Measurements from ENCODE around the gene WDR18.

WDR18 gene

GRCh38 chr19:943551-944170, 40.5 kb upstream of the WDR18 start:
- TF ChIP-seq CTCF (IDR thresholded peaks at IDR 0.05; ENCODE audit: insufficient read depth, low read length, poor library complexity, severe bottlenecking) = no peak
- Histone ChIP-seq H3K4me3 (replicated peaks; ENCODE audit: low read depth, low read length) (no peak overlapping the region), H3K27me3 (replicated peaks; ENCODE audit: control insufficient read depth, insufficient read depth, low read length) (no peaks in the 10 kb centered on the region)

DNA sequence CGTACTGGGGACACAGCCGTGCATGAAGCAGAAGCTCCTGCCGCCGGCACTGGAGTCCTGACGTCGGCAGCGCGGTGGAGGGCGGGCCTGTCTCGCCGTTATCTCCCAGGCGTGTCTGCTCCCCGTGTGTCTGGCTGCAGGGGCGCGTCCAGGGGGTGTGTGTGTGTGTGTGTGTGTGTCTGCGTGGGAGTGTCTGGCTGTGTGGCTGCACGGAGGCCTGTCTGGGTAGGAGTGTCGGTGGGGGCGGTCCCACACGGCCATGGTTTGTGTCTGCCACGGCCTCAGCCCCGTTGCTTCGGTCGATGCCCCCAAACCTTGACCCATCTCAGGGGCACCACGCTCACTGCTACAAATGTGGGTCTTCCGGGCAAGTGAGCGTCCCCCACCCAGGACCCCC, 40.0 kb upstream of the WDR18 start:
- Histone ChIP-seq H3K36me3 (ENCODE audit: control insufficient read depth, insufficient read depth, low read length) (peaks cover 27% of the 10 kb centered on the region), H3K27me3 (replicated peaks; ENCODE audit: control insufficient read depth, insufficient read depth, low read length) (no peaks in the 10 kb centered on the region), H3K4me3 (replicated peaks; ENCODE audit: low read depth, low read length) (no peak overlapping the region)
- TF ChIP-seq CTCF (IDR thresholded peaks at IDR 0.05; ENCODE audit: insufficient read depth, low read length, poor library complexity, severe bottlenecking) = no peak
- DNase-seq (ENCODE audit: extremely low read depth, insufficient read length) = no peak

More at GRCh38 chr19:943551-944170, 40.5 kb upstream of the WDR18 start:
- no peak for DNase-seq (ENCODE audit: extremely low read depth, insufficient read length)
- H3K36me3 ChIP-seq (ENCODE audit: control insufficient read depth, insufficient read depth, low read length) = peaks cover 27% of the 10 kb centered on the region

GRCh38 chr19:944663-945241, 39.4 kb upstream of the WDR18 start:
- Histone ChIP-seq H3K4me3 (replicated peaks; ENCODE audit: low read depth, low read length) (no peak overlapping the region), H3K27me3 (replicated peaks; ENCODE audit: control insufficient read depth, insufficient read depth, low read length) (no peaks in the 10 kb centered on the region), H3K36me3 (ENCODE audit: control insufficient read depth, insufficient read depth, low read length) (peaks cover 22% of the 10 kb centered on the region)
- TF ChIP-seq CTCF (IDR thresholded peaks at IDR 0.05; ENCODE audit: insufficient read depth, low read length, poor library complexity, severe bottlenecking) = no peak
- no peak for DNase-seq (ENCODE audit: extremely low read depth, insufficient read length)

- peaks cover 22% of the 10 kb centered on the region for H3K36me3 ChIP-seq (ENCODE audit: control insufficient read depth, insufficient read depth, low read length)
- no peak overlapping the region for H3K4me3 ChIP-seq (replicated peaks; ENCODE audit: low read depth, low read length)
- H3K27me3 ChIP-seq (replicated peaks; ENCODE audit: control insufficient read depth, insufficient read depth, low read length) = no peaks in the 10 kb centered on the region
- DNase-seq (ENCODE audit: extremely low read depth, insufficient read length) = no peak
- no peak for TF ChIP-seq CTCF (IDR thresholded peaks at IDR 0.05; ENCODE audit: insufficient read depth, low read length, poor library complexity, severe bottlenecking)
These were observed 38.5 kb upstream of the WDR18 start for GRCh38 chr19:945401-946252.

DNA sequence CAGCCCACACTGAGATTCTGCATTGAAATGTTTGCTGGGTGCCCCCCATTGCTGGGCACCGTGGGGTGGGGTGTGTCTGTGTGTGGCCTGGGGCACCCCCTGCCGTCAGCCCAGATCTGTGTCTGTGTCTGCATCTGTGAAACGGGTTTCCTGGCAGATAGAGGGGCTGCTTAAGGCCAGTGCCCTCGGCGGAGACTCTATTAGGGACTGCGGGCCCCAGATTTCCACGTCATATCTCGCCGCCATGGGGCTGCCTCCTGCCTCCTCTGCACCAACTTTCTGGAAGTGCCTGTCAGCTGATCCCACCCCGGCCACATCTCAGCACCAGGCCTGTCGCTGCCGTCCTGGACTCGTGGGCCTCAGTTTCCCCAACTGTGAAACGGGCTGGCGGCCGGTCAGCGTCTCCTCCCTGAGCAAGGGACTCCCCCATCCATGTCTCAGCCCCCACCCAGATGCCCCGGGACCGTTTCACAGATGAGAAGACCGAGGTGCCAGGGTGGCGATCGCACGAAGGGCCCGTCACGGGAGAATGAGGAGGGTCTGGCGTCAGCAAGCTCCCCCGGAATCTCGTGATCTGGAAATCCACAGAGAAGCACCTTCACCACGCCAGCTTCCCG, 36.9 kb upstream of the WDR18 start:
- H3K27me3 ChIP-seq (replicated peaks; ENCODE audit: control insufficient read depth, insufficient read depth, low read length) = no peaks in the 10 kb centered on the region
- peak; percentile 71 for DNase-seq (ENCODE audit: extremely low read depth, insufficient read length)
- peak; percentile 46 for TF ChIP-seq CTCF (IDR thresholded peaks at IDR 0.05; ENCODE audit: insufficient read depth, low read length, poor library complexity, severe bottlenecking)
- peaks cover 17% of the 10 kb centered on the region for H3K36me3 ChIP-seq (ENCODE audit: control insufficient read depth, insufficient read depth, low read length)
- peak overlapping the region; percentile 53 for H3K4me3 ChIP-seq (replicated peaks; ENCODE audit: low read depth, low read length)

Data from GM06990 (cell line).